GM23338 (cell line): ENCODE data around the gene ME1. TPM values are rescaled to one million over a fixed set of nuclear protein-coding genes. Genes with fewer than 3 reads are reported as not detected.

Source experiments
- ATAC-seq: fragments of 200-7000 bp; cut with Tn5 transposase; 3 replicates; pipeline ENCODE4 v1.9.1; 2020
- DNase-seq: peaks from one replicate; pipeline ENCODE4 v3.0.0-alpha.2; 2015; ENCODE audit warnings: low spot score
- H2AFZ ChIP-seq: fragments of 200-600 bp; sonication (generic); 2 replicates; pipeline ENCODE4 v1.8.0; 2016; ENCODE audit warnings: antibody characterized with exemption, mild to moderate bottlenecking, moderate library complexity
- H3F3A ChIP-seq: fragments of 200-600 bp; sonication (generic); replicated peaks from 2 replicates; pipeline ENCODE4 v1.8.0; 2017; ENCODE audit warnings: antibody characterized with exemption, mixed run types, low read depth
- H3K27ac ChIP-seq: fragments of 200-600 bp; sonication (generic); 2 replicates; pipeline ENCODE4 v1.6.1; 2016; ENCODE audit warnings: low read depth
- H3K27me3 ChIP-seq: fragments of 200-600 bp; sonication (generic); 2 replicates; pipeline ENCODE4 v1.8.0; 2016; ENCODE audit warnings: mild to moderate bottlenecking, mixed run types, moderate library complexity; ENCODE audit not compliant: insufficient read depth
- H3K36me3 ChIP-seq: fragments of 200-600 bp; sonication (generic); 2 replicates; pipeline ENCODE4 v1.8.0; 2016; ENCODE audit warnings: mild to moderate bottlenecking; ENCODE audit not compliant: insufficient read depth
- H3K4me1 ChIP-seq: fragments of 200-600 bp; sonication (generic); 2 replicates; pipeline ENCODE4 v1.8.0; 2016; ENCODE audit warnings: mild to moderate bottlenecking, moderate library complexity; ENCODE audit not compliant: insufficient read depth
- H3K4me2 ChIP-seq: fragments of 200-600 bp; sonication (generic); 2 replicates; pipeline ENCODE4 v1.7.1; 2017; ENCODE audit warnings: mixed run types
- H3K4me3 ChIP-seq: fragments of 200-600 bp; sonication (generic); 2 replicates; pipeline ENCODE4 v1.6.1; 2016; ENCODE audit warnings: mixed run types
- H3K79me2 ChIP-seq: fragments of 200-600 bp; sonication (generic); replicated peaks from 2 replicates; pipeline ENCODE4 v1.8.0; 2017; ENCODE audit warnings: mild to moderate bottlenecking; ENCODE audit not compliant: insufficient read depth
- H3K9me2 ChIP-seq: fragments of 200-600 bp; sonication (generic); 2 replicates; pipeline ENCODE4 v1.8.0; 2017; ENCODE audit not compliant: insufficient read depth
- H4K20me1 ChIP-seq: fragments of 200-600 bp; sonication (generic); replicated peaks from 2 replicates; pipeline ENCODE4 v1.8.0; 2017; ENCODE audit warnings: mild to moderate bottlenecking; ENCODE audit not compliant: insufficient read depth
- H3K27ac Mint-ChIP-seq: 2 replicates; pipeline ENCODE4 v1.8.0; 2020; ENCODE audit warnings: inconsistent platforms, mild to moderate bottlenecking, moderate library complexity, mixed read lengths
- H3K27me3 Mint-ChIP-seq: 3 replicates; pipeline ENCODE4 v1.8.0; 2022; ENCODE audit warnings: low read depth, mild to moderate bottlenecking, moderate library complexity, mixed read lengths, inconsistent platforms; ENCODE audit not compliant: insufficient read depth, poor library complexity
- H3K36me3 Mint-ChIP-seq: 3 replicates; pipeline ENCODE4 v1.8.0; 2021; ENCODE audit warnings: low read depth, mild to moderate bottlenecking, inconsistent platforms, moderate library complexity, mixed read lengths
- H3K4me1 Mint-ChIP-seq: 3 replicates; pipeline ENCODE4 v1.8.0; 2020; ENCODE audit warnings: mild to moderate bottlenecking, inconsistent platforms, mixed read lengths
- H3K4me3 Mint-ChIP-seq: 3 replicates; pipeline ENCODE4 v1.8.0; 2021; ENCODE audit warnings: moderate library complexity, mild to moderate bottlenecking, inconsistent platforms, mixed read lengths
- H3K9me3 Mint-ChIP-seq: 3 replicates; pipeline ENCODE4 v1.8.0; 2020; ENCODE audit warnings: moderate library complexity, mild to moderate bottlenecking, inconsistent platforms, mixed read lengths
- CREB1 ChIP-seq: fragments of 250-450 bp; sonication (Bioruptor Pico); IDR thresholded peaks from 2 replicates; pipeline ENCODE4 v1.5.0; 2020; ENCODE audit warnings: low read depth, mild to moderate bottlenecking, moderate library complexity
- EZH2 ChIP-seq: fragments of 200-600 bp; sonication (generic); IDR thresholded peaks from one replicate; pipeline ENCODE4 v1.8.0; 2017; ENCODE audit warnings: antibody characterized with exemption, mild to moderate bottlenecking, low read depth; ENCODE audit not compliant: unreplicated experiment
- EZH2phosphoT487 ChIP-seq: fragments of 200-600 bp; sonication (generic); IDR thresholded peaks from one replicate; pipeline ENCODE4 v1.8.1; 2018; ENCODE audit warnings: antibody characterized with exemption; ENCODE audit not compliant: unreplicated experiment
- JUNB ChIP-seq: IDR thresholded peaks from one replicate; pipeline ENCODE4 v1.6.1; 2016; ENCODE audit warnings: antibody characterized with exemption; ENCODE audit not compliant: unreplicated experiment
- NANOG ChIP-seq: IDR thresholded peaks from 2 replicates; pipeline ENCODE4 v1.6.1; 2016; ENCODE audit warnings: antibody characterized with exemption, borderline replicate concordance
- POLR2AphosphoS5 ChIP-seq: IDR thresholded peaks from 2 replicates; pipeline ENCODE4 v1.6.1; 2016; ENCODE audit warnings: antibody characterized with exemption, low read depth
- STAT1 ChIP-seq: IDR thresholded peaks from one replicate; pipeline ENCODE4 v1.6.1; 2016; ENCODE audit warnings: antibody characterized with exemption; ENCODE audit not compliant: unreplicated experiment
- ZNF114 ChIP-seq: fragments of 250-450 bp; sonication (Bioruptor Pico); IDR thresholded peaks from 2 replicates; pipeline ENCODE4 v1.5.0; 2020; ENCODE audit warnings: mild to moderate bottlenecking, moderate library complexity
- ZNF331 ChIP-seq: fragments of 250-450 bp; sonication (Bioruptor Pico); IDR thresholded peaks from 2 replicates; pipeline ENCODE4 v1.5.0; 2020; ENCODE audit warnings: low read depth, mild to moderate bottlenecking, moderate library complexity
- polyA plus RNA-seq: library from polyadenylated mRNA; unstranded; fragments of >200 nt; fragmentation: Nextera tagmentation; extraction: Ambion mirVana; gene quantifications from 2 replicates; pipeline ENCODE4 v1.2.1, GENCODE V29; 2016
- total RNA-seq: library from RNA; depleted of rRNA; stranded (reverse); fragments of >200 nt; shearing (Covaris generic); gene quantifications from 2 replicates; pipeline ENCODE4 v1.2.3, GENCODE V29; 2014
- TF ChIP-seq, protein P1 (sequence below), 2 experiments: fragments of 200-600 bp in 1 of 2; sonication (generic) in 1 of 2; conservative IDR thresholded peaks; 2 replicates each; pipeline versions ENCODE4 v1.5.1 to v1.6.1; 2016 to 2017; ENCODE audit warnings: antibody characterized with exemption in 2 of 2, low read depth in 2 of 2, mild to moderate bottlenecking in 2 of 2, moderate library complexity in 1 of 2
- TF ChIP-seq, protein P2 (sequence below): IDR thresholded peaks from one replicate; pipeline ENCODE4 v1.6.1; 2018; ENCODE audit warnings: antibody characterized with exemption; ENCODE audit not compliant: unreplicated experiment
- TF ChIP-seq, protein P3 (sequence below): fragments of 250-450 bp; sonication (Bioruptor Pico); IDR thresholded peaks from 2 replicates; pipeline ENCODE4 v1.5.0; 2020; ENCODE audit warnings: mild to moderate bottlenecking, moderate library complexity
- TF ChIP-seq, protein P4 (sequence below): IDR thresholded peaks from 2 replicates; pipeline ENCODE4 v1.6.1; 2016; ENCODE audit warnings: antibody characterized with exemption

The ME1 gene
- total and polyA plus RNA-seq, 2 experiments from 2014 or later: 6.4 to 8.0 TPM

DNA sequence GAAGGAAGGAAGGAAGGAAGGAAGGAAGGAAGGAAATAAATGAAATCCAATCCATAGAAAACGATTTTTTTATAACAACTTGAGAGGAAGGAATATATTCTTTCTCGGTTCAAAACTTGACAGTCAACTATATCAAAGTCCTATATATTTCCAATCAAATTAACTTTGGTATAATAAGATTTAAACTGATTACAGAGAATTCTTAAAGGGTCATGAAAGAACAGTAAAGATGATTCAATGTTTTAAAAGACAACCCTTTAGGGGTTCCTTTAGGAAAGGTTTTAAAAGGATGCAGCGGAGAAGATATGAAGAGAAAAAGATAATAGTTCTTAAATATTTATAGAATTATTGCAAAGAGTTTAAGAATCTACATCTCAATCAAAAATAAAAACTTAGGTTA, 61.2 kb downstream of the ME1 start:
- H3K4me3 Mint-ChIP-seq: no peak overlapping the region
- H3K4me1 Mint-ChIP-seq: no peaks in the 10 kb centered on the region
- Histone ChIP-seq H3K79me2 (no peaks in the 10 kb centered on the region), H3F3A (no peaks in the 10 kb centered on the region), H3K27me3 (no peaks in the 10 kb centered on the region), H2AFZ (no peak overlapping the region), H3K36me3 (no peaks in the 10 kb centered on the region), H3K4me1 (no peaks in the 10 kb centered on the region), H3K4me3 (no peak overlapping the region), H3K4me2 (no peak overlapping the region), H3K9me2 (0 out of 2 replicates have a peak, but pooled peaks cover 2% of the 10 kb centered on the region), H3K27ac (no peak overlapping the region), H4K20me1 (no peaks in the 10 kb centered on the region)
- ATAC-seq (no peak), DNase-seq (no peak)
- no peak overlapping the region for H3K27ac Mint-ChIP-seq
- H3K9me3 Mint-ChIP-seq: no peaks in the 10 kb centered on the region
- no peaks in the 10 kb centered on the region for H3K27me3 Mint-ChIP-seq
- TF ChIP-seq ZNF114 (CRISPR knock-in tag): no peak
- TF ChIP-seq, protein P1, sequence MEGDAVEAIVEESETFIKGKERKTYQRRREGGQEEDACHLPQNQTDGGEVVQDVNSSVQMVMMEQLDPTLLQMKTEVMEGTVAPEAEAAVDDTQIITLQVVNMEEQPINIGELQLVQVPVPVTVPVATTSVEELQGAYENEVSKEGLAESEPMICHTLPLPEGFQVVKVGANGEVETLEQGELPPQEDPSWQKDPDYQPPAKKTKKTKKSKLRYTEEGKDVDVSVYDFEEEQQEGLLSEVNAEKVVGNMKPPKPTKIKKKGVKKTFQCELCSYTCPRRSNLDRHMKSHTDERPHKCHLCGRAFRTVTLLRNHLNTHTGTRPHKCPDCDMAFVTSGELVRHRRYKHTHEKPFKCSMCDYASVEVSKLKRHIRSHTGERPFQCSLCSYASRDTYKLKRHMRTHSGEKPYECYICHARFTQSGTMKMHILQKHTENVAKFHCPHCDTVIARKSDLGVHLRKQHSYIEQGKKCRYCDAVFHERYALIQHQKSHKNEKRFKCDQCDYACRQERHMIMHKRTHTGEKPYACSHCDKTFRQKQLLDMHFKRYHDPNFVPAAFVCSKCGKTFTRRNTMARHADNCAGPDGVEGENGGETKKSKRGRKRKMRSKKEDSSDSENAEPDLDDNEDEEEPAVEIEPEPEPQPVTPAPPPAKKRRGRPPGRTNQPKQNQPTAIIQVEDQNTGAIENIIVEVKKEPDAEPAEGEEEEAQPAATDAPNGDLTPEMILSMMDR (conservative IDR thresholded peaks at IDR 0.05; ENCODE audit: low read depth in 2 of 2): no peak
- TF ChIP-seq, protein P2, sequence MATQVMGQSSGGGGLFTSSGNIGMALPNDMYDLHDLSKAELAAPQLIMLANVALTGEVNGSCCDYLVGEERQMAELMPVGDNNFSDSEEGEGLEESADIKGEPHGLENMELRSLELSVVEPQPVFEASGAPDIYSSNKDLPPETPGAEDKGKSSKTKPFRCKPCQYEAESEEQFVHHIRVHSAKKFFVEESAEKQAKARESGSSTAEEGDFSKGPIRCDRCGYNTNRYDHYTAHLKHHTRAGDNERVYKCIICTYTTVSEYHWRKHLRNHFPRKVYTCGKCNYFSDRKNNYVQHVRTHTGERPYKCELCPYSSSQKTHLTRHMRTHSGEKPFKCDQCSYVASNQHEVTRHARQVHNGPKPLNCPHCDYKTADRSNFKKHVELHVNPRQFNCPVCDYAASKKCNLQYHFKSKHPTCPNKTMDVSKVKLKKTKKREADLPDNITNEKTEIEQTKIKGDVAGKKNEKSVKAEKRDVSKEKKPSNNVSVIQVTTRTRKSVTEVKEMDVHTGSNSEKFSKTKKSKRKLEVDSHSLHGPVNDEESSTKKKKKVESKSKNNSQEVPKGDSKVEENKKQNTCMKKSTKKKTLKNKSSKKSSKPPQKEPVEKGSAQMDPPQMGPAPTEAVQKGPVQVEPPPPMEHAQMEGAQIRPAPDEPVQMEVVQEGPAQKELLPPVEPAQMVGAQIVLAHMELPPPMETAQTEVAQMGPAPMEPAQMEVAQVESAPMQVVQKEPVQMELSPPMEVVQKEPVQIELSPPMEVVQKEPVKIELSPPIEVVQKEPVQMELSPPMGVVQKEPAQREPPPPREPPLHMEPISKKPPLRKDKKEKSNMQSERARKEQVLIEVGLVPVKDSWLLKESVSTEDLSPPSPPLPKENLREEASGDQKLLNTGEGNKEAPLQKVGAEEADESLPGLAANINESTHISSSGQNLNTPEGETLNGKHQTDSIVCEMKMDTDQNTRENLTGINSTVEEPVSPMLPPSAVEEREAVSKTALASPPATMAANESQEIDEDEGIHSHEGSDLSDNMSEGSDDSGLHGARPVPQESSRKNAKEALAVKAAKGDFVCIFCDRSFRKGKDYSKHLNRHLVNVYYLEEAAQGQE: no peak
- TF ChIP-seq ZNF331 (CRISPR knock-in tag): no peak
- TF ChIP-seq EZH2phosphoT487: no peak
- TF ChIP-seq CREB1 (CRISPR knock-in tag): no peak
- no peak for TF ChIP-seq JUNB
- no peak for TF ChIP-seq POLR2AphosphoS5
- no peak for TF ChIP-seq STAT1
- TF ChIP-seq, protein P3, sequence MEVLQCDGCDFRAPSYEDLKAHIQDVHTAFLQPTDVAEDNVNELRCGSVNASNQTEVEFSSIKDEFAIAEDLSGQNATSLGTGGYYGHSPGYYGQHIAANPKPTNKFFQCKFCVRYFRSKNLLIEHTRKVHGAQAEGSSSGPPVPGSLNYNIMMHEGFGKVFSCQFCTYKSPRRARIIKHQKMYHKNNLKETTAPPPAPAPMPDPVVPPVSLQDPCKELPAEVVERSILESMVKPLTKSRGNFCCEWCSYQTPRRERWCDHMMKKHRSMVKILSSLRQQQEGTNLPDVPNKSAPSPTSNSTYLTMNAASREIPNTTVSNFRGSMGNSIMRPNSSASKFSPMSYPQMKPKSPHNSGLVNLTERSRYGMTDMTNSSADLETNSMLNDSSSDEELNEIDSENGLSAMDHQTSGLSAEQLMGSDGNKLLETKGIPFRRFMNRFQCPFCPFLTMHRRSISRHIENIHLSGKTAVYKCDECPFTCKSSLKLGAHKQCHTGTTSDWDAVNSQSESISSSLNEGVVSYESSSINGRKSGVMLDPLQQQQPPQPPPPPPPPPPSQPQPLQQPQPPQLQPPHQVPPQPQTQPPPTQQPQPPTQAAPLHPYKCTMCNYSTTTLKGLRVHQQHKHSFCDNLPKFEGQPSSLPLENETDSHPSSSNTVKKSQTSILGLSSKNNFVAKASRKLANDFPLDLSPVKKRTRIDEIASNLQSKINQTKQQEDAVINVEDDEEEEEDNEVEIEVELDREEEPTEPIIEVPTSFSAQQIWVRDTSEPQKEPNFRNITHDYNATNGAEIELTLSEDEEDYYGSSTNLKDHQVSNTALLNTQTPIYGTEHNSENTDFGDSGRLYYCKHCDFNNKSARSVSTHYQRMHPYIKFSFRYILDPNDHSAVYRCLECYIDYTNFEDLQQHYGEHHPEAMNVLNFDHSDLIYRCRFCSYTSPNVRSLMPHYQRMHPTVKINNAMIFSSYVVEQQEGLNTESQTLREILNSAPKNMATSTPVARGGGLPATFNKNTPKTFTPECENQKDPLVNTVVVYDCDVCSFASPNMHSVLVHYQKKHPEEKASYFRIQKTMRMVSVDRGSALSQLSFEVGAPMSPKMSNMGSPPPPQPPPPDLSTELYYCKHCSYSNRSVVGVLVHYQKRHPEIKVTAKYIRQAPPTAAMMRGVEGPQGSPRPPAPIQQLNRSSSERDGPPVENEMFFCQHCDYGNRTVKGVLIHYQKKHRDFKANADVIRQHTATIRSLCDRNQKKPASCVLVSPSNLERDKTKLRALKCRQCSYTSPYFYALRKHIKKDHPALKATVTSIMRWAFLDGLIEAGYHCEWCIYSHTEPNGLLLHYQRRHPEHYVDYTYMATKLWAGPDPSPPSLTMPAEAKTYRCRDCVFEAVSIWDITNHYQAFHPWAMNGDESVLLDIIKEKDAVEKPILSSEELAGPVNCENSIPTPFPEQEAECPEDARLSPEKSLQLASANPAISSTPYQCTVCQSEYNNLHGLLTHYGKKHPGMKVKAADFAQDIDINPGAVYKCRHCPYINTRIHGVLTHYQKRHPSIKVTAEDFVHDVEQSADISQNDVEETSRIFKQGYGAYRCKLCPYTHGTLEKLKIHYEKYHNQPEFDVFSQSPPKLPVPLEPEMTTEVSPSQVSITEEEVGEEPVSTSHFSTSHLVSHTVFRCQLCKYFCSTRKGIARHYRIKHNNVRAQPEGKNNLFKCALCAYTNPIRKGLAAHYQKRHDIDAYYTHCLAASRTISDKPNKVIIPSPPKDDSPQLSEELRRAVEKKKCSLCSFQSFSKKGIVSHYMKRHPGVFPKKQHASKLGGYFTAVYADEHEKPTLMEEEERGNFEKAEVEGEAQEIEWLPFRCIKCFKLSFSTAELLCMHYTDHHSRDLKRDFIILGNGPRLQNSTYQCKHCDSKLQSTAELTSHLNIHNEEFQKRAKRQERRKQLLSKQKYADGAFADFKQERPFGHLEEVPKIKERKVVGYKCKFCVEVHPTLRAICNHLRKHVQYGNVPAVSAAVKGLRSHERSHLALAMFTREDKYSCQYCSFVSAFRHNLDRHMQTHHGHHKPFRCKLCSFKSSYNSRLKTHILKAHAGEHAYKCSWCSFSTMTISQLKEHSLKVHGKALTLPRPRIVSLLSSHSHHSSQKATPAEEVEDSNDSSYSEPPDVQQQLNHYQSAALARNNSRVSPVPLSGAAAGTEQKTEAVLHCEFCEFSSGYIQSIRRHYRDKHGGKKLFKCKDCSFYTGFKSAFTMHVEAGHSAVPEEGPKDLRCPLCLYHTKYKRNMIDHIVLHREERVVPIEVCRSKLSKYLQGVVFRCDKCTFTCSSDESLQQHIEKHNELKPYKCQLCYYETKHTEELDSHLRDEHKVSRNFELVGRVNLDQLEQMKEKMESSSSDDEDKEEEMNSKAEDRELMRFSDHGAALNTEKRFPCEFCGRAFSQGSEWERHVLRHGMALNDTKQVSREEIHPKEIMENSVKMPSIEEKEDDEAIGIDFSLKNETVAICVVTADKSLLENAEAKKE (CRISPR knock-in tag): no peak
- TF ChIP-seq, protein P4, sequence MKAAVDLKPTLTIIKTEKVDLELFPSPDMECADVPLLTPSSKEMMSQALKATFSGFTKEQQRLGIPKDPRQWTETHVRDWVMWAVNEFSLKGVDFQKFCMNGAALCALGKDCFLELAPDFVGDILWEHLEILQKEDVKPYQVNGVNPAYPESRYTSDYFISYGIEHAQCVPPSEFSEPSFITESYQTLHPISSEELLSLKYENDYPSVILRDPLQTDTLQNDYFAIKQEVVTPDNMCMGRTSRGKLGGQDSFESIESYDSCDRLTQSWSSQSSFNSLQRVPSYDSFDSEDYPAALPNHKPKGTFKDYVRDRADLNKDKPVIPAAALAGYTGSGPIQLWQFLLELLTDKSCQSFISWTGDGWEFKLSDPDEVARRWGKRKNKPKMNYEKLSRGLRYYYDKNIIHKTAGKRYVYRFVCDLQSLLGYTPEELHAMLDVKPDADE: no peak
- TF ChIP-seq EZH2: no peak
- no peak for TF ChIP-seq NANOG
- no peaks in the 10 kb centered on the region for H3K36me3 Mint-ChIP-seq
